HG03039 (cell line): ENCODE results near the gene SMAD2.
"Not testable (repeated sequence)": the region's sequence is repeated elsewhere in the genome, so short reads cannot be mapped to it uniquely, and the experiment has no call there.

Experiments used
- ATAC-seq: cut with Tn5 transposase; IDR thresholded peaks from one replicate; pipeline ENCODE4 v1.9.1; 2021; ENCODE audit warnings: mild to moderate bottlenecking, moderate library complexity; ENCODE audit not compliant: unreplicated experiment

Gene SMAD2

DNA sequence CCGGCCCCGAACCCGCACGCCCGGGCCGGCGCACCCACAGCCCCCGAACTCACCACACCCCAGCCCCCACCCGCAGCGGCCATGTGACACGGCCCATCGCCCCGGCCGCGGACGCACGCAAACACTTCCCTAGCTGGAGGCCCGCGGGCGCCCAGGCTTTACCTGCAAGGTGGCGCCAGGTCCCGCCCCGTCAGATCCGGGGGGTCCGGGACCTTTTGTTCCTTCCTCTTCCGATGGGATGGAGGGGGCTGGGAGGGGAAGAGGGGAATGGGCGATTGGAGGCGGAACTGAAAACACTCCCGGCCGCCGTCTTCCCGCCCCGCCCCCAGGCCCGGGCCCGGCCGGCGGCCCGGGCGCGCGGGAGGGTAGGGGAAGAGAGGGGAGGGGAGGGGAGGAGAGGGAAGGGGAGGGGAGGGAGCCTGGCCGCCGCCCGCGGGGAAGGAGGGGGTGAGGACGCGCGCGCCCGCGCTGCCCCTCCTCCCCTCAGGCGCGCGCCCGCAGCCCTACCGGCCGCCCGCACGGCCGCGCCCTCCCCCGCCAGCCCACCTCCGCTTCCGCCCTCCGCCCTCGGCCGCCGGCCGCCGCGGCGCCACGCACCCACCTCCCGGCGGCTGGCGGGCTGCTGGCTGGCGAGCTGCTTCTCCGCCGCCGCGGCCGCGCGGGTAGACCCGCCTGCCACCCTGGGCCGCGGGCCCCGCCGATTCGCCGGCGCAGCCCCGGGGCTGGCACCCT is at the start of gene SMAD2:
Gene SMAD2 (minus strand): TSS at position 461 of the 732 bp plus-strand sequence. CDS start 33,903 bp downstream, outside the sequence.
- peak; percentile 54 for ATAC-seq

- no peak for ATAC-seq
Observed at GRCh38 chr18:47979611-47980200, 49.2 kb upstream of the SMAD2 start.

DNA sequence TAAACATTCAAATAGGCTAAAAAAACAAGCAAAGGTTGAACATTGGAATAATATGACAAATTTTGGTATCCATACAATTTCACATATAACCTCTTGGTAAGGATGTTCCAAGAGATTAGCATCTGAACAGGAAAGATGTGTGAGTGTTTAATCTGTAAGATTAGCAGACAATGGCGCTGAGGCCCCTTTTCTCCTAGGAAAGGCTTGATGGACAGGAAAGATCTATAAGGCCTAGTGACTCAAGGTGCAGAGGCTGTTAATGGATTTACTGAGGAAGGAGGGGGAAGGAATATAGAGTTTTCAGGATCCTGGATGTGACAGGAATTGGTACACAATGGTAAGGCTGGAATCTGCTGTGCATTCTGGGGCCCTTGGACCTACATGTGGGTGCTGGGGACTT is 48.1 kb upstream of the SMAD2 start:
- no peak for ATAC-seq

- no peak for ATAC-seq
Observed at GRCh38 chr18:47978141-47978540, 47.7 kb upstream of the SMAD2 start.

DNA sequence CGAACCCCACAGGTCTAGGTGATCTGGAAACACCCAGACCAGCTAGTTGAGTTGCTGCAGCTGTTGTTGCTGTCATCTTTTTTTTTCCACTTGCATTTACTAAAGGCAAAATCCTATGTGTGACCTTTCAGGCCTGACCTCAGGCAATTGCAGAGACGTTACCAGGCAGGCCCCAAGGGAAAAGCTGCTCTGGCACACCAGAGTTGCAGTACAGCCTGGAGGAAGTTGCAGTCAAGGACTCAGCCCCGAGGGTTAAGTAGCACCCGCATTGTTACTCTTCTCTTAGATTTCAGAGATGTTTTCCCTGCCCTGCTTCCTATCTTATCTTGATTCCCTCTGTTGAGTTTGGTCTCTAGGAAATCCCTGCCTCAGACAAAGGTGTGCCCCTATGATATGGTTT is 45.2 kb upstream of the SMAD2 start:
- ATAC-seq = no peak

GRCh38 chr18:47975105-47975504 is 44.6 kb upstream of the SMAD2 start:
- ATAC-seq = no peak

GRCh38 chr18:47970664-47971531 is 40.4 kb upstream of the SMAD2 start:
- ATAC-seq = no peak

DNA sequence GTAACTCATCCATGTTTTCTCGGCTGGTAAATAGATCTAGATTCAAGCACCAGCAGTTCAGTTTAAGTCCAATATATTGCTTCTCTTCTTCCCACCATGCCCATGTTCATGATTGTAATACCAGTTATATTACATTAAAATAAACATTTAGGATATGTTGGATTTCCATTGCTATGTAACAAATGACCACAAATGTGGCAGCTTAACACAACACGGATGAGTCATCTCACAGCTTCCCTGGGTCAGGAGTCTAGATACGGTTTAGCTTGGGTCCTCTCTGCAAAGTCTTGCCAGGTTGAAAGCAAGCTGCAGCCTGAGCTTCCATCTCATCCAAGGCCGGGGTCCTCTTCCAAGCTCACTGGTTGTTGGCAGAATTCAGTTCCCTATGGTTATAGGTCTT is 39.4 kb upstream of the SMAD2 start:
- no peak for ATAC-seq

GRCh38 chr18:47968721-47969120 is 38.3 kb upstream of the SMAD2 start:
- ATAC-seq = no peak

- ATAC-seq = no peak
Observed at GRCh38 chr18:47968006-47968676, 37.7 kb upstream of the SMAD2 start.

DNA sequence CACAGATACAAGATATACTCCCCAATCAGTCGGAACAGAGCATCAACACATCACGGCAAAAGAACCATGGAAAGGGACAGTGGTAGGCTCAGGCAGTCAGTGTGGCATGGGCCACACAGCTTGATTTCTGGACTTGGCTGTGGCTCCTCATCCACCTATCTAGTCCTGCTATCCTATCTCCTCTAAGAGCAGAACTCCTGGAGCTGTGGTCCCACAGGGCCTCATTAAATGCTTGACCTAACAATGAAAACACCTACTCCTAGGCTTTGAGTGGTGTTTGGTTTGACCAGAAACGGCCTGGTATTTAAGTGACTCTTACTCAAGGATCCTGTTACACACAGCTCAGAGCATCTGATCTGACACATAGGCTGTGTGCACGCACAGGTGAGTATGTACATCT is 33.6 kb upstream of the SMAD2 start:
- ATAC-seq = no peak

DNA sequence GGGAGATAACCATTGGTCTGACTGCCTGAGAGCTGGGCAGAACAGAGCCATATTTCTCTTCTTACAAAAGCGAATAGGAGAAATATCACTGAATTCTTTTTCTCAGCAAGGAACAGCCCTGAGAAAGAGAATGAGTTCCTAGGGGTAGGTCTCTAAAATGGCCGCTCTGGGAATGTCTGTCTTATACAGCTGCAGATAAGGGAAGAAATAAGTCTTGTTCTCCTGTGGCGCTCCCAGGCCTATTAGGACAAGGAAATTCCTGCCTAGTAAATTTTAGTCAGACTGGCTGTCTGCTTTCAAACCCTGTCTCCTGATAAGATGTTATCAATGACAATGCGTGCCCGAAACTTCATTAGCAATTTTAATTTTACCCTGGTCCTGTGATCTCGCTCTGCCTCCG is 30.5 kb upstream of the SMAD2 start:
- ATAC-seq = not testable (repeated sequence)

DNA sequence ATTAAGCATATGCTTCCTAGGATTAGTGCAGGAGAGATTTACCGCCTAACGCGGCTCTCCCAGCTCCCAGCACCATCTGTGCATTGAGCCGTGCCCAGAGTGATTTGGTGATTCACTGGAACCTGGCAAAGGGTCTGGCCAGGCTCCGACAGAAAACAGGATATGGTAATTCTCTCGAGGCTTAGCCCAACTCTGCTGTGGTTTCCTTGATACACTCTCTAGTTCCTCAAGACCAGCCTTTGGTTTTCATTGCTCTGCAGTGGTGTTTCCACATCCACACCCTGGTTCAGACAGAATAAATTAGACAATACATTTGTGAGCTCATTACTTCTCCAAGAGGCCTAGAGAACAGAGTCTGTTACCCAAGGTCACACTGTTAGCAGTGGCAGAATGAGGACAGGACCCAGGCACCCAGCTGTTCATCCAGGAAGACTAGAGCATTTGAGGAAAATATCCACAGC is 23.0 kb upstream of the SMAD2 start:
- ATAC-seq = peak; percentile 54

DNA sequence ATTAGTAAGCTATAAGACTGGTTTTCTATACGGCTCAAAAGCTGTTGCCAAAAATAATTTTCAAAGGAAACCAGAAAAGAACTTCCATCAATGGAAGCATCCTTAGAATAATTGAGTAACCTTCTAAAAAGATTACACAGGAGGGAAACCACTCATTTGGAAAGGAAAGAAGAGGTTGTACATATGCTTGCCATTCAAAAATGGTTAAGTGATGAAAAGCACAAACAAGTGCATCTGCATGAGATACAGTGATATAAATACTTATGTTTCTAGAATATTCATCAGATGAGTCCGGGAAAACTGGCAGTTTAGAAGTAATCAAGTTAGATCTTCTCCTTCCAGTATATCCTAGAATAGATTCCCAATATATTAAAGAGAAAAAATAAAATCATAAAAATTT is 20.1 kb upstream of the SMAD2 start:
- no peak for ATAC-seq

GRCh38 chr18:47949202-47949601 is 18.7 kb upstream of the SMAD2 start:
- no peak for ATAC-seq

DNA sequence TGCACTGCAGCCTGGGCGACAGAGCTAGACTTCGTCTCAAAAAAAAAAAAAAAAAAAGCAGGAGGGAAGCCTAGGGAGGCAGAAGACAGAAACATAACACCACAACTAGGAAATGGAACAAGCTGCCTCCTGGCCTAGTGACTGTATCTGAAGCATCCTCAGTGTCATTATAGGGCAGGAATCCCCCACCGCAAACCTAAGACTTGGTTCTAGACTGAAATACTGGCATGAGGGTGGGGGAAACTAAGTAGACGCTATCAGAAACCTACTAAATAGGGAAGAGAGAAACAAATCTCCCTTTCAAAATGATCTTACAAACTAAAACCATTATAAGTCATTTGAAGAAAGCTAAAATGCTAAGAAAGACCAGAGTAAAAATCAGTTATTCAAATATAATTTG is 16.4 kb upstream of the SMAD2 start:
- ATAC-seq = no peak

- no peak for ATAC-seq
Observed at GRCh38 chr18:47944972-47945852, 14.8 kb upstream of the SMAD2 start.

GRCh38 chr18:47936952-47937351 is 6.5 kb upstream of the SMAD2 start:
- ATAC-seq = no peak

GRCh38 chr18:47935321-47936055 is 5.0 kb upstream of the SMAD2 start:
- no peak for ATAC-seq
